NB4 (cell line): ENCODE data around the gene RARA.

Source experiments
- CTCF ChIP-seq: IDR thresholded peaks from one replicate; pipeline ENCODE4 v1.5.1; 2012; ENCODE audit warnings: low read depth, low read length
- MAX ChIP-seq: IDR thresholded peaks from 2 replicates; pipeline ENCODE4 v1.6.1; 2011; ENCODE audit warnings: low read depth, low read length
- POLR2A ChIP-seq: IDR thresholded peaks from 2 replicates; pipeline ENCODE4 v1.6.1; 2011; ENCODE audit warnings: mild to moderate bottlenecking; ENCODE audit not compliant: insufficient read length; ENCODE audit errors: extremely low read depth

- TF ChIP-seq CTCF (no peak), MAX (no peak), POLR2A (no peak)
These were observed 65.0 kb downstream of the RARA start for GRCh38 chr17:40373999-40374398.
